IMR-90 (cell line): ENCODE results near the gene FAF1. TPM values are rescaled to one million over a fixed set of nuclear protein-coding genes. Genes with fewer than 3 reads are reported as not detected.

Experiments
- ATAC-seq: fragments of 200-7000 bp; cut with Tn5 transposase; 2 replicates; pipeline ENCODE4 v1.9.1; 2020; ENCODE audit warnings: low read depth, mild to moderate bottlenecking, moderate library complexity
- BruUV-seq: library from RNA; stranded (reverse); fragments of 400-500 nt; replicated peaks from 2 replicates; lab custom pipeline; 2021; lab: Mats Ljungman, UMichigan
- CTCF ChIA-PET: fragments of 300-600 bp; formaldehyde crosslinking; extraction: SDS; loops from one replicate; lab custom pipeline; 2021; ENCODE audit warnings: antibody characterized with exemption; lab: Yijun Ruan, JAX
- POLR2A ChIA-PET: fragments of 300-600 bp; sonication (Branson Sonifier 250); formaldehyde crosslinking; loops from one replicate; lab custom pipeline; 2022; ENCODE audit warnings: antibody characterized with exemption; ENCODE audit not compliant: unreplicated experiment; lab: Charles Lee
- DNase-seq: peaks from one replicate; pipeline ENCODE4 v3.0.0; 2013
- H2AFZ ChIP-seq: replicated peaks from 2 replicates; pipeline ENCODE3; 2013; ENCODE audit warnings: low read length, mild to moderate bottlenecking; ENCODE audit not compliant: poor library complexity
- H2AK5ac ChIP-seq: 2 replicates; pipeline ENCODE4 v1.6.1; 2013; ENCODE audit warnings: low read depth, low read length, inconsistent platforms
- H2AK9ac ChIP-seq: replicated peaks from 2 replicates; pipeline ENCODE3; 2013; ENCODE audit warnings: mild to moderate bottlenecking, low read depth, low read length, moderate library complexity; ENCODE audit not compliant: poor library complexity
- H2BK120ac ChIP-seq: 2 replicates; pipeline ENCODE4 v1.6.1; 2013; ENCODE audit warnings: low read depth, low read length, inconsistent platforms
- H2BK15ac ChIP-seq: 3 replicates; pipeline ENCODE4 v1.6.1; 2013; ENCODE audit warnings: low read depth, low read length, inconsistent platforms
- H2BK20ac ChIP-seq: 2 replicates; pipeline ENCODE4 v1.6.1; 2013; ENCODE audit warnings: low read depth, mild to moderate bottlenecking, inconsistent platforms, low read length, moderate library complexity
- H2BK5ac ChIP-seq: 2 replicates; pipeline ENCODE4 v1.6.1; 2013; ENCODE audit warnings: mild to moderate bottlenecking, low read depth, low read length, inconsistent platforms; ENCODE audit not compliant: poor library complexity, severe bottlenecking
- H3K14ac ChIP-seq: replicated peaks from 2 replicates; pipeline ENCODE4 v1.6.1; 2013; ENCODE audit warnings: low read depth, low read length, inconsistent platforms
- H3K18ac ChIP-seq: 2 replicates; pipeline ENCODE4 v1.6.1; 2013; ENCODE audit warnings: low read depth, low read length, control low read depth
- H3K23ac ChIP-seq: 2 replicates; pipeline ENCODE4 v1.6.1; 2013; ENCODE audit warnings: low read depth, low read length, inconsistent platforms
- H3K27ac ChIP-seq: 2 replicates; pipeline ENCODE4 v1.5.1; 2013; ENCODE audit warnings: mild to moderate bottlenecking, control low read depth, low read length; ENCODE audit not compliant: insufficient read depth
- H3K27me3 ChIP-seq: 2 replicates; pipeline ENCODE4 v1.6.1; 2013; ENCODE audit warnings: low read length; ENCODE audit not compliant: control insufficient read depth, insufficient read depth
- H3K36me3 ChIP-seq: 2 replicates; pipeline ENCODE4 v1.6.1; 2013; ENCODE audit warnings: low read length, mixed read lengths; ENCODE audit not compliant: control insufficient read depth, insufficient read depth
- H3K4ac ChIP-seq: 2 replicates; pipeline ENCODE4 v1.6.1; 2013; ENCODE audit warnings: low read depth, low read length, inconsistent platforms
- H3K4me1 ChIP-seq: 2 replicates; pipeline ENCODE4 v1.6.1; 2013; ENCODE audit warnings: low read length, mixed read lengths; ENCODE audit not compliant: control insufficient read depth, insufficient read depth
- H3K4me2 ChIP-seq: 2 replicates; pipeline ENCODE4 v1.6.1; 2013; ENCODE audit warnings: low read depth, mild to moderate bottlenecking, control low read depth, low read length, moderate library complexity
- H3K4me3 ChIP-seq: 2 replicates; pipeline ENCODE4 v1.5.1; 2013; ENCODE audit warnings: low read depth, mild to moderate bottlenecking, control low read depth, low read length, moderate library complexity; ENCODE audit not compliant: insufficient read depth
- H3K56ac ChIP-seq: 2 replicates; pipeline ENCODE4 v1.6.1; 2013; ENCODE audit warnings: low read length, inconsistent platforms; ENCODE audit not compliant: insufficient read depth; ENCODE audit errors: extremely low read depth
- H3K79me1 ChIP-seq, 2 experiments: 2 replicates each; pipeline ENCODE4 v1.6.1; 2013; ENCODE audit warnings: low read length in 2 of 2, inconsistent platforms in 1 of 2, low read depth in 1 of 2
- H3K9ac ChIP-seq: 2 replicates; pipeline ENCODE4 v1.6.1; 2013; ENCODE audit warnings: low read depth, low read length, control low read depth
- H3K9me1 ChIP-seq: 2 replicates; pipeline ENCODE4 v1.6.1; 2013; ENCODE audit warnings: low read length, inconsistent platforms; ENCODE audit not compliant: insufficient read depth
- H3K9me3 ChIP-seq: 2 replicates; pipeline ENCODE4 v1.6.1; 2013; ENCODE audit warnings: low read length; ENCODE audit not compliant: control insufficient read depth, insufficient read depth
- H4K20me1 ChIP-seq: 2 replicates; pipeline ENCODE4 v1.6.1; 2013; ENCODE audit warnings: low read length, inconsistent platforms; ENCODE audit not compliant: insufficient read depth
- H4K5ac ChIP-seq: 2 replicates; pipeline ENCODE4 v1.6.1; 2013; ENCODE audit warnings: mild to moderate bottlenecking, low read depth, low read length, control low read depth
- H4K8ac ChIP-seq, 2 experiments: 2 replicates each; pipeline ENCODE4 v1.6.1; 2013; ENCODE audit warnings: low read depth in 2 of 2, low read length in 2 of 2, control low read depth in 1 of 2, inconsistent platforms in 1 of 2
- H4K91ac ChIP-seq: 2 replicates; pipeline ENCODE4 v1.6.1; 2013; ENCODE audit warnings: low read depth, low read length, inconsistent platforms; ENCODE audit not compliant: insufficient read depth
- CEBPB ChIP-seq: IDR thresholded peaks from 2 replicates; pipeline ENCODE4 v1.6.1; 2012; ENCODE audit warnings: low read depth, low read length, improper control_type of control experiment
- MAZ ChIP-seq: IDR thresholded peaks from 2 replicates; pipeline ENCODE4 v1.6.1; 2012; ENCODE audit warnings: low read depth, mild to moderate bottlenecking, low read length, improper control_type of control experiment, moderate library complexity, borderline replicate concordance
- MXI1 ChIP-seq: IDR thresholded peaks from 2 replicates; pipeline ENCODE4 v1.6.1; 2012; ENCODE audit warnings: low read depth, mild to moderate bottlenecking, low read length, moderate library complexity, borderline replicate concordance
- NFE2L2 ChIP-seq: fragments of 150-350 bp; IDR thresholded peaks from 2 replicates; pipeline ENCODE4 v1.6.1; 2016; ENCODE audit warnings: low read depth, mild to moderate bottlenecking, low read length
- POLR2A ChIP-seq: IDR thresholded peaks from 2 replicates; pipeline ENCODE4 v1.6.1; 2012; ENCODE audit warnings: mild to moderate bottlenecking, low read depth, low read length
- RAD21 ChIP-seq: IDR thresholded peaks from 2 replicates; pipeline ENCODE4 v1.6.1; 2012; ENCODE audit warnings: low read length, improper control_type of control experiment
- RCOR1 ChIP-seq: IDR thresholded peaks from 2 replicates; pipeline ENCODE4 v1.6.1; 2012; ENCODE audit warnings: mild to moderate bottlenecking, low read length, improper control_type of control experiment; ENCODE audit not compliant: insufficient replicate concordance
- dilution Hi-C: fragments of 300-500 bp; cut with HindIII; formaldehyde crosslinking; loops from one replicate; pipeline ENCODE4 v1.14.3; 2018; ENCODE audit warnings: low sequenced_read_pairs; ENCODE audit not compliant: unreplicated experiment
- in situ Hi-C: fragments of 300-500 bp; cut with MboI; formaldehyde crosslinking; loops from 3 replicates; pipeline ENCODE4 v1.14.3; 2019; ENCODE audit warnings: low sequenced_read_pairs, inconsistent platforms, mixed read lengths
- intact Hi-C: fragments of 100-400 bp; cut with micrococcal nuclease; formaldehyde crosslinking; loops from 2 replicates; pipeline ENCODE4 v1.10.0; 2022
- polyA plus RNA-seq, 3 experiments: library from polyadenylated mRNA; depleted of rRNA; stranded (reverse); fragments of >200 nt; gene quantifications; 2 replicates each; pipeline ENCODE4 v1.2.3, GENCODE V29; 2012; ENCODE audit warnings: low replicate concordance in 1 of 3
- total RNA-seq: library from RNA; depleted of rRNA; stranded (reverse); fragments of >200 nt; gene quantifications from 2 replicates; pipeline ENCODE4 v1.2.3, GENCODE V29; 2012
- TF ChIP-seq, protein P1 (sequence below): fragments of 150-350 bp; IDR thresholded peaks from 2 replicates; pipeline ENCODE4 v1.6.1; 2017; ENCODE audit warnings: mild to moderate bottlenecking, antibody characterized with exemption, low read length, low read depth
- TF ChIP-seq, protein P2 (sequence below): fragments of 150-350 bp; IDR thresholded peaks from 2 replicates; pipeline ENCODE4 v1.6.1; 2016; ENCODE audit warnings: low read depth, mild to moderate bottlenecking, low read length, moderate library complexity, borderline replicate concordance
- TF ChIP-seq, protein P3 (sequence below): conservative IDR thresholded peaks from 2 replicates; pipeline ENCODE4 v1.5.1; 2012; ENCODE audit warnings: mild to moderate bottlenecking, low read depth, low read length, improper control_type of control experiment

FAF1 gene
- total and polyA plus RNA-seq, 2 of the 4 experiments (the other 2 are of a cell fraction) = 18.8 to 72.9 TPM

DNA sequence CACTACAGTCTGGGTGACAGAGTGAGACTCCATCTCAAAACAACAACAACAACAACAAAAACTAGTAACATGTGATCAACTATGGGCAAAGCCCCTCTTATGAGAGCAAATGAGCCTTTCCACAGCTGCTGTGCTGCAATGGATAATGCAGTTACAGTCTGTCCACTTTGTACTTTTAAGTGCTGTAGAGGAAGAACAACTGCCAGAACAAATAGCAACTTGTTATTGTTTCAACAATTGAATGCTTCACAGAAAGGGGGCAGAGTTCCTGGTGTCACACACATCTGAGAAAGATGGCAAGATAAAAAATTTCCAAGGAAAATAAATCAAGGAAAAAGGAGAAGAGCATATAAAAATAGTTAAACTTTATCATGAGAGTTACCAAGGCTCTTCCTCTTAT, 293.2 kb downstream of the FAF1 start:
- H2BK15ac ChIP-seq = no peak overlapping the region
- H3K4me1 ChIP-seq = peaks cover 9% of the 10 kb centered on the region
- 0 out of 2 replicates have a peak overlapping the region, but pooled peaks have one; percentile 11 for H3K4ac ChIP-seq
- no peak overlapping the region for H2BK120ac ChIP-seq
- H2BK20ac ChIP-seq = peak overlapping the region; percentile 2; the same call in 1 of the 2 replicates
- TF ChIP-seq CEBPB (no peak), NFE2L2 (no peak), MAZ (no peak), RCOR1 (no peak), RAD21 (no peak), MXI1 (no peak), POLR2A (no peak)
- TF ChIP-seq, protein P1, sequence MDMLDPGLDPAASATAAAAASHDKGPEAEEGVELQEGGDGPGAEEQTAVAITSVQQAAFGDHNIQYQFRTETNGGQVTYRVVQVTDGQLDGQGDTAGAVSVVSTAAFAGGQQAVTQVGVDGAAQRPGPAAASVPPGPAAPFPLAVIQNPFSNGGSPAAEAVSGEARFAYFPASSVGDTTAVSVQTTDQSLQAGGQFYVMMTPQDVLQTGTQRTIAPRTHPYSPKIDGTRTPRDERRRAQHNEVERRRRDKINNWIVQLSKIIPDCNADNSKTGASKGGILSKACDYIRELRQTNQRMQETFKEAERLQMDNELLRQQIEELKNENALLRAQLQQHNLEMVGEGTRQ = no peak
- TF ChIP-seq, protein P2, sequence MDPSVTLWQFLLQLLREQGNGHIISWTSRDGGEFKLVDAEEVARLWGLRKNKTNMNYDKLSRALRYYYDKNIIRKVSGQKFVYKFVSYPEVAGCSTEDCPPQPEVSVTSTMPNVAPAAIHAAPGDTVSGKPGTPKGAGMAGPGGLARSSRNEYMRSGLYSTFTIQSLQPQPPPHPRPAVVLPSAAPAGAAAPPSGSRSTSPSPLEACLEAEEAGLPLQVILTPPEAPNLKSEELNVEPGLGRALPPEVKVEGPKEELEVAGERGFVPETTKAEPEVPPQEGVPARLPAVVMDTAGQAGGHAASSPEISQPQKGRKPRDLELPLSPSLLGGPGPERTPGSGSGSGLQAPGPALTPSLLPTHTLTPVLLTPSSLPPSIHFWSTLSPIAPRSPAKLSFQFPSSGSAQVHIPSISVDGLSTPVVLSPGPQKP = no peak
- TF ChIP-seq, protein P3, sequence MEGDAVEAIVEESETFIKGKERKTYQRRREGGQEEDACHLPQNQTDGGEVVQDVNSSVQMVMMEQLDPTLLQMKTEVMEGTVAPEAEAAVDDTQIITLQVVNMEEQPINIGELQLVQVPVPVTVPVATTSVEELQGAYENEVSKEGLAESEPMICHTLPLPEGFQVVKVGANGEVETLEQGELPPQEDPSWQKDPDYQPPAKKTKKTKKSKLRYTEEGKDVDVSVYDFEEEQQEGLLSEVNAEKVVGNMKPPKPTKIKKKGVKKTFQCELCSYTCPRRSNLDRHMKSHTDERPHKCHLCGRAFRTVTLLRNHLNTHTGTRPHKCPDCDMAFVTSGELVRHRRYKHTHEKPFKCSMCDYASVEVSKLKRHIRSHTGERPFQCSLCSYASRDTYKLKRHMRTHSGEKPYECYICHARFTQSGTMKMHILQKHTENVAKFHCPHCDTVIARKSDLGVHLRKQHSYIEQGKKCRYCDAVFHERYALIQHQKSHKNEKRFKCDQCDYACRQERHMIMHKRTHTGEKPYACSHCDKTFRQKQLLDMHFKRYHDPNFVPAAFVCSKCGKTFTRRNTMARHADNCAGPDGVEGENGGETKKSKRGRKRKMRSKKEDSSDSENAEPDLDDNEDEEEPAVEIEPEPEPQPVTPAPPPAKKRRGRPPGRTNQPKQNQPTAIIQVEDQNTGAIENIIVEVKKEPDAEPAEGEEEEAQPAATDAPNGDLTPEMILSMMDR = no peak
- POLR2A ChIA-PET = no interaction called here
- ATAC-seq = no peak
- H4K91ac ChIP-seq = no peak overlapping the region
- H4K20me1 ChIP-seq = no peaks in the 10 kb centered on the region
- H3K56ac ChIP-seq = no peak overlapping the region
- CTCF ChIA-PET = no interaction called here
- in situ Hi-C loops = no loop called here
- no TSS peak for BruUV-seq
- no peak overlapping the region for H3K4me2 ChIP-seq
- H3K27ac ChIP-seq = no peak overlapping the region
- H3K79me1 ChIP-seq = peaks cover 5 to 6% of the 10 kb centered on the region in 2 experiments; a peak in 3 of 4 replicates
- no peak overlapping the region; the same call in 1 of the 2 replicates for H3K18ac ChIP-seq
- no peaks in the 10 kb centered on the region for H3K36me3 ChIP-seq
- H4K8ac ChIP-seq = no peak overlapping the region
- H3K23ac ChIP-seq = no peak overlapping the region
- no peak for DNase-seq
- H3K9me1 ChIP-seq = peaks cover 5% of the 10 kb centered on the region
- H2AK9ac ChIP-seq = no peak overlapping the region
- no peak overlapping the region for H2BK5ac ChIP-seq
- no peak overlapping the region for H4K5ac ChIP-seq
- H3K9me3 ChIP-seq = no peaks in the 10 kb centered on the region
- no peaks in the 10 kb centered on the region for H3K27me3 ChIP-seq
- intact Hi-C loops = no loop called here
- H2AK5ac ChIP-seq = no peak overlapping the region; the same call in 1 of the 2 replicates
- H2AFZ ChIP-seq = no peak overlapping the region
- H3K14ac ChIP-seq = no peak overlapping the region
- dilution Hi-C loops = no loop called here
- no peak overlapping the region for H3K9ac ChIP-seq
- H3K4me3 ChIP-seq = no peak overlapping the region
